Transverse colon (tissue), 4 donors: ENCODE measurements around the gene RAD17. TPM values are rescaled to one million over a fixed set of nuclear protein-coding genes. Genes with fewer than 3 reads are reported as not detected.
A peak's percentile ranks its signal among the peaks of the same experiment; 100 is the strongest.

ENCODE experiments used
- DNase-seq: peaks from one replicate; pipeline ENCODE4 v3.0.0-alpha.2; 2019
- H3K27ac ChIP-seq, 4 donors: fragments of 200-600 bp; sonication (generic); 2 replicates each; pipeline ENCODE4 v1.5.1; 2016 to 2018; ENCODE audit warnings: inconsistent platforms in 4 of 4
- H3K27me3 ChIP-seq: fragments of 200-600 bp; sonication (generic); 2 replicates; pipeline ENCODE4 v1.5.1; 2017; ENCODE audit warnings: inconsistent platforms
- H3K36me3 ChIP-seq, 4 donors: fragments of 200-600 bp; sonication (generic); 2 replicates each; pipeline ENCODE4 v1.5.1; 2017 to 2019; ENCODE audit warnings: inconsistent platforms in 4 of 4
- H3K4me1 ChIP-seq, 4 donors: fragments of 200-600 bp; sonication (generic); 2 replicates each; pipeline ENCODE4 v1.5.1; 2017 to 2020; ENCODE audit warnings: inconsistent platforms in 4 of 4
- H3K4me3 ChIP-seq, 4 donors: fragments of 200-600 bp; sonication (generic); 1 replicate in 1 of 4; 2 replicates in 3 of 4; pipeline versions ENCODE4 v1.5.1 to v1.6.1; 2017 to 2019; ENCODE audit warnings: inconsistent platforms in 4 of 4
- H3K9me3 ChIP-seq, 2 donors: fragments of 200-600 bp; sonication (generic); 2 replicates each; pipeline ENCODE4 v1.5.1; 2017 to 2019; ENCODE audit warnings: inconsistent platforms in 2 of 2
- CTCF ChIP-seq, 5 experiments: fragments of 200-600 bp in 3 of 5; fragments of 450-650 bp in 2 of 5; sonication (generic) in 3 of 5; IDR thresholded peaks; 1 replicate in 2 of 5; 2 replicates in 3 of 5; pipeline ENCODE4 v1.5.1; 2016 to 2017; ENCODE audit warnings: antibody characterized with exemption in 5 of 5, inconsistent platforms in 3 of 5, mild to moderate bottlenecking in 2 of 5, moderate library complexity in 1 of 5
- EP300 ChIP-seq: sonication (generic); formaldehyde crosslinking; IDR thresholded peaks from one replicate; pipeline ENCODE4 v1.6.1; 2017; ENCODE audit warnings: antibody characterized with exemption, low read depth
- POLR2A ChIP-seq: fragments of 450-650 bp; IDR thresholded peaks from one replicate; pipeline ENCODE4 v1.6.1; 2016; ENCODE audit warnings: antibody characterized with exemption, mild to moderate bottlenecking, moderate library complexity
- POLR2AphosphoS5 ChIP-seq, 3 donors: sonication (generic); formaldehyde crosslinking; IDR thresholded peaks; one replicate each; pipeline ENCODE4 v1.6.1; 2016; ENCODE audit warnings: antibody characterized with exemption in 3 of 3
- WGBS, 2 donors: methylation state at CpG; one replicate each; pipeline ENCODE4 v1.1.5; 2018; ENCODE audit warnings: low coverage in 1 of 2; 5-methylcytosine and 5-hydroxymethylcytosine counted together
- in situ Hi-C, 4 donors: fragments of 200-750 bp; cut with MboI; loops; one replicate each; pipeline versions ENCODE4 v1.15.0 to v1.15.1; 2017; ENCODE audit warnings: low sequenced_read_pairs in 3 of 4, low pct_ligation_motif_present in 1 of 4, low pct_unique_long_range_greater_than_20kb in 1 of 4
- intact Hi-C: fragments of 100-400 bp; cut with DNase I; formaldehyde crosslinking; loops from one replicate; pipeline ENCODE4 v1.15.1; 2023; ENCODE audit warnings: low total_unique reads
- total RNA-seq, 4 donors: library from RNA; depleted of rRNA; stranded (reverse); fragments of >200 nt; gene quantifications; one replicate each; pipeline ENCODE4 v1.1.0, GENCODE V29; 2016

Gene RAD17
- 10 to 100 TPM in 2 of 4 donors, 1 to 10 TPM in 2; 2.6 to 19.1 (median 9.8) TPM for total RNA-seq

- TF ChIP-seq EP300 (no peak), CTCF (IDR thresholded peaks at IDR 0.05) (no peak), POLR2A (peak; percentile 82), POLR2AphosphoS5 (IDR thresholded peaks at IDR 0.05) (peak; percentile 55 to 91 (median 90))
- peak within 1 kb of the TSS; percentile 91 to 98 (median 94) for H3K27ac ChIP-seq
- in situ Hi-C loops: no loop called here
Measured at GRCh38 chr5:69369340-69370121, at the start of gene RAD17, which contains the start of the genes AK6 and TAF9. TSS of gene RAD17 (plus strand) at chr5:69369818. CDS start at chr5:69372209, 2,391 bp downstream. TSS of gene AK6 (minus strand) at chr5:69369520. CDS start at chr5:69369490, 30 bp downstream. TSS of gene TAF9 (minus strand) at chr5:69369520. CDS start at chr5:69365737, 3,783 bp downstream.

GRCh38 chr5:69326365-69326764 lies 43.3 kb upstream of the RAD17 start:
- intact Hi-C loops: no loop called here
- Histone ChIP-seq H3K4me3 (no peak overlapping the region), H3K36me3 (no peaks in the 10 kb centered on the region), H3K4me1 (peaks cover 0 to 17% (median 11%) of the 10 kb centered on the region in 4 donors), H3K27me3 (no peaks in the 10 kb centered on the region), H3K9me3 (no peaks in the 10 kb centered on the region), H3K27ac (peak overlapping the region; percentile 5 to 46 (median 38))
- no peak for TF ChIP-seq EP300
- TF ChIP-seq POLR2A: no peak
- no peak for TF ChIP-seq CTCF (IDR thresholded peaks at IDR 0.05)
- no peak for TF ChIP-seq POLR2AphosphoS5 (IDR thresholded peaks at IDR 0.05)
- 78% methylated on average over 1 of the region's 1 CpG; no CpG with 5 or more reads in 1 of the 2 donors for WGBS, 2 donors
- in situ Hi-C loops: loop anchor here in 2 of 4 donors (25.0 kb wide), 2 partner anchors 164 to 239 kb away; partner anchors contain the start of genes SLC30A5 (in 2 of the 2) and CCNB1 (in 1 of the 2)
- DNase-seq: no peak

More at GRCh38 chr5:69369340-69370121, at the start of gene RAD17, which contains the start of the genes AK6 and TAF9:
- intact Hi-C loops: no loop called here
- peak within 1 kb of the TSS; percentile 71 to 88 (median 82) for H3K4me3 ChIP-seq
- peaks cover 17 to 37% (median 27%) of the 10 kb centered on the region in 4 donors for H3K4me1 ChIP-seq
- peaks cover 0 to 3% (median under 1%) of the 10 kb centered on the region in 4 donors for H3K36me3 ChIP-seq
- H3K9me3 ChIP-seq: no peaks in the 10 kb centered on the region
- 0 to 1% methylated on average over 4 to 61 of the region's 66 CpGs for WGBS, 2 donors
- peak; percentile 94 for DNase-seq
- no peaks in the 10 kb centered on the region for H3K27me3 ChIP-seq

GRCh38 chr5:69329905-69330489 lies 39.6 kb upstream of the RAD17 start:
- Histone ChIP-seq H3K4me3 (no peak overlapping the region), H3K4me1 (peaks cover 0 to 40% (median 20%) of the 10 kb centered on the region in 4 donors), H3K36me3 (no peaks in the 10 kb centered on the region), H3K27me3 (no peaks in the 10 kb centered on the region), H3K9me3 (no peaks in the 10 kb centered on the region), H3K27ac (no peak overlapping the region)
- in situ Hi-C loops: loop anchor here in 3 of 4 donors (10.0 to 25.0 kb wide), 3 partner anchors 168 to 243 kb away; partner anchors contain the start of genes SLC30A5 (in 3 of the 3) and CCNB1 (in 1 of the 3)
- 91 to 94% methylated on average over 3 to 9 of the region's 9 CpGs for WGBS, 2 donors
- TF ChIP-seq CTCF (IDR thresholded peaks at IDR 0.05) (no peak), POLR2AphosphoS5 (IDR thresholded peaks at IDR 0.05) (no peak), EP300 (no peak), POLR2A (no peak)
- intact Hi-C loops: loop anchor here (10.0 kb wide), 1 partner anchor 285 kb away; no protein-coding TSS in a partner anchor
- no peak for DNase-seq
